HG02852 (cell line): ENCODE results near the gene NNAT.
"Not testable (repeated sequence)": the region's sequence is repeated elsewhere in the genome, so short reads cannot be mapped to it uniquely, and the experiment has no call there.

Experiments used
- ATAC-seq: cut with Tn5 transposase; IDR thresholded peaks from one replicate; pipeline ENCODE4 v1.9.1; 2021; ENCODE audit warnings: mild to moderate bottlenecking, moderate library complexity; ENCODE audit not compliant: unreplicated experiment

NNAT gene, protein sequence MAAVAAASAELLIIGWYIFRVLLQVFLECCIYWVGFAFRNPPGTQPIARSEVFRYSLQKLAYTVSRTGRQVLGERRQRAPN

DNA sequence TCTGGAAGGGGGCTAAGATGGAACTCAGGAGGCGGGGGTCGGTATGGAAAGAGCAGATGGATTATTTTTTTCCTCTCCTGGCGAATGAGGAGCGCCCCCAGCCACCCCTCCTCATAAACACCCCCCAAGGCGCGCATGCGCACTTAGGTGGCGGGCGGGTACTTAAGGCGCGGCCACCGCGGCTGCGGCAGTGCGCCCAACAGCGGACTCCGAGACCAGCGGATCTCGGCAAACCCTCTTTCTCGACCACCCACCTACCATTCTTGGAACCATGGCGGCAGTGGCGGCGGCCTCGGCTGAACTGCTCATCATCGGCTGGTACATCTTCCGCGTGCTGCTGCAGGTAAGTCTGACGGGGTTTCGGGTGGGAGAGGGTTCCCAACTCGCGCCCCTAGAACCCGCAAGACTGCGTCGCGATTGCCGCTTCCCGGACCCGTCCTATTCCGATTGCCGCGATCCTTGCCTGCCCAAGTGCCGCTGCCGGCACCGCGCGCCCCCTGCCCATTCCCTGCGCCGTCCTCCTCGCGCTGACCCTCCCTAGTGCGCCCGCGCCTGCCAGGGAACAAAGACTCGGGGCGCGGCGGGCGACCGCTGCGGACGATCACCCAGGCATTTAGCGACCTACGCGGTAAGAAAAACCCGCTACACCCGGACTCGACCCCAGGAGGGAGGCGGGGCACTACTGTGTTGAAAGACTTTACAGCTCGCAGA, at the start of gene NNAT:
Gene NNAT, plus strand, starts transcription at position 190 of the 711 bp plus-strand sequence. Its CDS starts 82 bp downstream, at position 272.
- no peak for ATAC-seq

DNA sequence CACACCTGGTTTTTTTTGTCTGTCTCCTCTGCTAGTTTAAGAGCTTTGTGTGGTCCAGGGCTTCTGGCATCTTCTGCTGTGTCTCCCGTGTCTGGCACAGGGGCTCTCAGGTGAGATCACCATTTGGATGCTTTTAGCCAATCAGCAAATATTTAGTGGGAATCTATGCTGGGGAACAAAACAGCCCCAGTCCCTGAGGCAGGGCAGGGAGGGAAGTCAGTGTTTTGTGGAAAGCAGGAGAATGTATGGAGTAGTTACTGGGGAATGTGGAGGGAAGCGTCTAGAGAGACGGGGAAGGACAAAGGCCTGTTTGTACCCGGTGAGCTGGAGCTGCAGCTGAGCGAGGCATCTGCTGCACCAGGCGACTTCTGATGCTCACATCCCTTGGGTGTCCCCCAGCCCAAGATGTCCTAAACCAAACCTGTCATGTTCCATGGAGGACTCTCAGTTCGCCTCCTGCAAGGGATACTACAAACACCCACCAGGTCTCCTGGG, 49.3 kb upstream of the NNAT start:
- ATAC-seq: no peak

DNA sequence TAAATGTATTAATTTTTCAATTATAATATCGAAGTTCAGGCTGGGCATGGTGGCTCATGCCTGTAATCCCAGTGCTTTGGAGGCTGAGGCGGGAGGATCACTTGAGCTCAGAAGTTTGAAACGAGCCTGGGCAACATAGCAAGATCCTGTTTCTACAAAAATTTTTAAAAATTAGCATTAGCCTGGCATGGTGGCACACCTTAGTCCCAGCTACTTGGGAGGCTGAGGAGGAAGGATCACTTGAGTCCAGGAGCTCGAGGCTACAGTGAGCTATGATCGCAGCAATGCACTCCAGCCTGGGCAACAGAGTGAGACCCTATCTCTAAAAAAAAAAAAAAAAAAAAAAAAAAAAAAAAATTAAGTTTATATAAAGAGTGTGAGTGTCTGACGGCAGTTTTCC, 48.6 kb upstream of the NNAT start:
- ATAC-seq: not testable (repeated sequence)

DNA sequence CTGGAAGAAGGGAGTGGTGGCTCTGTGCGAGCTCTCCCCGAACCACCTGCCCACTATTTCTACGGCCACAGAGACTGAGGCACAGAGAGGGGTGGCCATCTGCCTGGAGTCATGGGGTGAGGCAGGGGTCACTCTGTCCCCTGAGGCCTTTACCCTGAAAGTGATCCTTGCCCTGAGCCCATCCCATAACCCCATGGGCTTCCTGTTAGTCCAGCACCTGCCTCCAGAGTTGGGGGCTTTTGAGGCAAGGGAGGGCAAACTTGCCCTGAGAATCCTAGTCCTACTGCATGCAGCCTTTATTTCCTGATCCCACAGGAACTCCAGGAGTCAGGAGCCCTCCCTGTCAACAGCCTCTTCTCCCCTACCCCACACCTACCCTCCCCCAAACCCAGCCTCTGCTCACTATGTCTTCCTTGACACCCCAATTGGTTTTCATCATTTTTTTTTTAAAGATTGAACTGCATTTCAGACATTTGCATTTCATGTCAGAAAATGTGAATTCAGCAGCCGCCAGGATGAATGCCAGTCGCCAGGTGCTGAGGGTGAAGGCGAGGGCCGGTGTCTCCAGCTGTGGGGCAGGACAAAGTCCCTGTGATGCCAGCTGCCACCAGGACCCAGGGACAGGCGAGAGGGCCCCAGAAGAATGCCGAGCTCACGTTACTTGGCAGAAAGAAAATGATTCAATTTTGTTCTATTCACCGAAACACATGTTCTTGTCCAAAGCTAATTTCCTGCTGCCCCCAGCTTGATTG, 47.6 kb upstream of the NNAT start:
- ATAC-seq: no peak

DNA sequence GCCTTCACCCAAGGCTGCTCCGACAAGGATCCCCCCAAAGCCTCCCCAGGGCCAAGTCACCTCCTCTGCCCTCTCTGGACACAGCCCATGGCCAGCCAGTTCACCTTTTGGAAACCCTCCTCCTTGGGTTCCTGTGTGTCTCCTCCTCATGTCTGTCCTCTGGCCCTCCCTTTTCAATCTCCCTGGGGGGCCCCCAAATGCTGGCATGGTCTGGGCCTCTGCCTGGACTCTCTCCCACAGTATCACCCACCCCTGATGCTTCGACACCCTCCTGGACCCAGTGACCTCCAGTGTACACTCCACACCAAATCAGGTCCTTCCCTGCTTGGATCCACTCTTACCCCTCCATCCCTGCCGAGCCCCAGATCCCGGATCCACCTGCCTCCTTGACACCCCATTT, 46.7 kb upstream of the NNAT start:
- no peak for ATAC-seq

DNA sequence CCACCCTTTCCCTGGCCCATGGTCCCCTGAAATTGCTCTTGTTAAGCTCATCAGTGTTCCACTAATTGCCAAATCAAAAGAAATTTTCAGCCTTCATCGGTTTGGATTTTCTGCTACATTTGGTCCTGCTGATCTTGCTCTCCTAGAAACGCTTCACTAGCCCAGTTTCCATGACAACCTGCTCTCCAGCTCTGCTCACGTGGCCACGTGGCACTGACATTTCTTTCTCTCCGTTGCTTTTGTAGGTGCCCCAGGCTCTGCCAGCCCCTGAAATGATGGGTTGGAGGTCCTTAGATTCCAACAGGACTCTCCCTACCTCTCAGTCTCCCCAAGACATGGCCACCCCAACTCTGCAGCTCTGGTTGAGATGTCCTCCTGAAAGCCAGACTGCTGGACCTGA, 45.8 kb upstream of the NNAT start:
- ATAC-seq: no peak

DNA sequence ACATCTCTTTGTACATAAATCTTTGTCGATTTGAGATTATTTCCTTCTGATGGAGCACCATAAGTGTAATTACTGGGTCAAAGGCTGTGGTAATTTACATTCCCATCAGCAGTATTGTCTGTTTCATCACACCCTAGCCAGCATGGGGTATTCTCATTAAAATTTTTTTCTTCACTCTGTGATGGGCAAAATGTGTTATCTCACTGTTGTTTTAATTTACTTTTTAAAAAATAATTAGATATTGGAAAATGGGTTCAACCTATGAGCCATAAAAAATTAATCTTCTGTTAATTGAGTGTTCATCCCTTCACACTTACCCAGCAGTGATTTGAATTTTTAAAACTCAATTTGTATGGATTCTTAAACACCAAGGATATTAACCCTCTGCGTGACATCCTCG, 44.0 kb upstream of the NNAT start:
- ATAC-seq: no peak

DNA sequence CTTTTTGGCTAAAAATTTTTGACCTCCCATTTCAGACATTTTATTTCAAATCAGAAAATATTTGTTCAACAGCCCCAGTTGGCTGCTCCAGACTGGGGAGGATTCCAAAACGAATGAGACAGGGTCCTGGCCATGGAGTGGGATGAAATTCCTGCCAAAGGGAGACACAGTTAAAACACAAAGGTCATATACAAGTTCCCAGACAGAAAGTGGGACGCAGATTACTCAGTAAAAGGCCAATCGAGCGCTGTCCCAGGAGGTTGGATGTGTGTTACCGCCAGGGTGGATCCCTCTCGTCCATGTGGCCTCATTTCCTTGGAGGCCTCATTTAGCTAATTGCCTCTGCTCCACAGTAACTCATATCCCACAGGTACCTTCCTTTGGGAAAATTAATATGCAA, 41.8 kb upstream of the NNAT start:
- ATAC-seq: no peak

DNA sequence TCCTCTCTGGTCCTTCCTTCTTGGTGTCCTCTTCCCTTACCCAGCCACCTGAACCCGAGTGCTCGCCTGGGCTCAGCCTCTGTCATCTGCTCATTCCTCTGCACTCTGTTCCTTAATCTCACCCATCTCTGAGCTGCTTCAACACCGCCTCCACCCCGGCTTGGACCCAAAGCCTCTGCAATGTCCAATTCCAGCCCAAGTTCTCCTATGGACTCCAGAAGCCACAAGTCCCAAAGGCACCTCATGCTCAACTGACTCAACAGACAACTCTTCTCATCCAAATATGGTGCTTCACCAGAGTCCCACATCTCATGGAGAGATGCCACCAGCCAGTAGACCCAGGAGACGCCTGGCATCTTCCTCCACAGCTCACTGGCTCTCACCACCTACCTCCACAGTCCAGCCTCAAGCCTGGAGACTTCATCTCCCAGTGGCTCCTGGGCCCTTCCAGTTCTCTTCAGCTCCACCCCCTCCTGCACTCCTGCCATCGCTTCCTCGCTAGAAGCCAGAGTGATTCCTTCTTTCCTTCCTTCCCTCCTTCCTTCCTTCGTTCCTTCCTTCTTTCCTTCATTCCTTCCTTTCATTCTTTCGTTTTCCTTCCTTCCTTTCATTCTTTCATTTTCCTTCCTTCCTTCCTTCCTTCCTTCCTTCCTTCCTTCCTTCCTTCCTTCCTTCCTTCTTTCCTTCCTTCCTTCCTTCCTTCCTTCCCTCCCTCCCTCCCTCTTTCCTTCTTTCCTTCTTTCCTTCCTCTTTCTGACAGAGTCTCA, 40.9 kb upstream of the NNAT start:
- no peak for ATAC-seq

DNA sequence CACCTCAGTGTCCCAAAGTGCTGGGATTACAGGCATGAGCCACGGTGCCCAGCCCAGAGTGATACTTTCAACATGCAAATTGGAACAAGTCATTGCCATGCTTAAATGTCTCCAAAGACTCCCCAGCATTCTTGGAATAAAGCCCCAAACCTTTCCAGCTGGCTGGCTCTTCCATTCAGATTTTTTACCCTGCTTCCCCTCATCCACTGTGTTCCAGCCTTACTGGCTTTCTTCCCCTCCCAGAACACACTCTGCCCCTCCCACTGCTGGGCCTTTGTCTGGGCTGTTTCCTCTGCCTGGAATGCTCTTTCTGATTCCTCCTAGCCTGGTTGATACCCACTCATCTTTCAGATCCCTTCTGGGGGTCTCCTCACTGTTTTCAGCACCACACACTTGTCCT, 40.1 kb upstream of the NNAT start:
- no peak for ATAC-seq

DNA sequence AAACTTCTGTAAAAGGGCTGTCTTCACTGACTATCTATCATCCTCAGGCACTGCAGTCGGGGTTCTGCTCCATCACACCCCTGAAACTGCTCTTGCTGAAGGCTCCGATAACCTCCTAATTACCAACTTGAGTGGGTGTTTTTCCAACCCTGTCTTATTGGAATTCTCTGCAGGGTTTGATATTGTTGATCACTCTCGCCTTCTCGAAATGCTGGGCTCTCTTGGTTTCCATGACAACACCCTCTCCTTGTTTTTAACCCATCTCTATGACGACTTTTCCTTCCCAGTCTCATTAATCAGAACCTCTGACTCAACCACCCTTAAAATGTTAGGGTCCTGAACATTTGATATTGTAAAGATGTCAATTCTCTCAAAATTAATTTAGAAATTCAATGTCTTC, 39.4 kb upstream of the NNAT start:
- no peak for ATAC-seq

DNA sequence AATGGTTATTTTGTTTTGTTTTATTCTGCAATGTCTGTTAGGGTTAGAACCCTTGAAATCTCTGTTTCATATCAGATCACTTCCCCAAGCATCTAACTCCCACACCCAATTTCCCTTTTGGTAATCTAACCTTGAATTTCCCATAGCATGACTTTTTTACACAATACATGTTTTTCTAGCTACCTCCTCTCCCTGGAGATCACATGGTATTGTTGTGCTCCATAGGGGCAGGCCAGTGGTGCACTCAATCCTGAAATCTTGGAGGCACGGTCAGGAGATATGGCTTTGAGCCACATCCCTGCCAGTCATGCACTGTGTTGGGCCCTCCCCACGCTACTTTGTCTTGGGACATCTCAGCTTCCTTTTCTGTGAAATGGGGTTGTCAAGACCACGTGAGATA, 36.7 kb upstream of the NNAT start:
- no peak for ATAC-seq

DNA sequence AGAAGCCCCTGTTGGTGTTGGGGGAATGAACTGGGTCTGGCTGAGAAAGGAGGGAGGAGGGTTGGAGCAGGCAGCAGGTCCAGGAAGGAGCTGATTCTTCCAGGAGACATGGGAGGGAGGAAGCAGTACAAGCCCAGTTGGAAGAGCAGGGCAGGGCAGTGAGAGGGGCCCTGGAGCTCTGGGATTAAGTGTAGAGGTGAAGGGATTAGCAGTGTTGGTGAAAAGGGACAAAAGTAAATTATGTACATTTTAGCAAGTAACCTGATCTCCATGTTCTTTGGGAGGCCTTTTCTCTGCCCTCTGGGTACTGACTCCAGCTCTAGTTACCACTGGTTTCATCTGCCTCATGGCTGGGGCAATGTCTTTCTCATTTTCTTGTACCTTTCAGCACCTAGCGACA, 34.8 kb upstream of the NNAT start:
- ATAC-seq: not testable (repeated sequence)

DNA sequence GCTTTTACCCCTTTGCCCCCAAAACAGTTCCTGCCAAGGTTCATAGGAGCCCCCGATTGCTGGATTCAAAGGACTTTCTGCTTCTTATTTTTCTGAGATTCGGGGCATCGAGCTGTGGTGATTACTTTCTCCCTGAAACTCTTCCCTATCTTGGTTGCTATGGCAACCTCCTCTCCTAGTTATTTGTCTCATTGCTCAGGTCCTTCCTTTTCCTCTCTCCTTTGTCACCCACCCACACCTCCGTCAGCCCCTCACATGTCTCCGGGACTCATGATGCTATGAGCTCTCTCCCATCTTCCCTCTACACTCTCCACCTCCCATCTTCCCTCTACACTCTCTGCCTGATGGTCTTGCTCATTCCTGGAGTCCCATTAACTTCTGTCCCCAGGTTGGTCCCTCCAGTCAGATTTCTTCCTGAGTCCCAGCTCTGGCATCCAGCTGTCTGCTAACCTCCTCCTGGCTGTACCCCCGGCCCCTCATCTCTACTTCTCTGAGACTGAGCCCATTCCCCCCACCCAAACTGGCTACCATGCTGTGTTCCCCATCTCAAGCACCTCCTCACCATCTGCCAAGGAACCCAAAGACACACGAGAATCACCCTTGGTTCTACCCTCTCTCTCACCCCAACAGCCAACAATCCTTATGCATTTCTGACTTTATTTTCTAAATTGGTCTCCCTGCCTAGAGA, 30.2 kb upstream of the NNAT start:
- no peak for ATAC-seq

DNA sequence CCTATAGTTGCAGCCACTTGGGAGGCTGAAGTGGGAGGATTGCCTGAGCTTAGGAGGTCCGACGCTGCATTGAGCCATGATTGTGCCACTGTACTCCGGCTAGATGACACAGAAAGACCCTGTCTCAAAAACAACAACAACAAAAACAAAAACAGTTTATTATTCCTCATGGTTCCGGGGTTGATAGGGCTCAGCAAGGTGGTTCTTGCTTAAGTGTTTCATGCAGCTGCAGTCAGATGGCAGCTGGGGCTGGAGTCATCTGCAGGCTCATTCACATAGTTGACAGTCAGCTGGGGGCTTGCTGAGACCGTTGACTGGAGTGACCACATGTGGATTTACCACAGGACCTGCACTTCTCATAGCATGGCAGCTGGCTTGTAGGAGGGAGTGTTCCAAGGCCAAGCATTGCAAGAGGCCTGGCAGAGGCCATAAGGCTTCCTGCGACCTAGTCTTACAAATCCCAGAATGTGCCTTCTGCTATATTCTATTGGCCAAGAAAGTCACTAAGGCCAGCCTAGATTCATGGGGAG, 28.9 kb upstream of the NNAT start:
- no peak for ATAC-seq

DNA sequence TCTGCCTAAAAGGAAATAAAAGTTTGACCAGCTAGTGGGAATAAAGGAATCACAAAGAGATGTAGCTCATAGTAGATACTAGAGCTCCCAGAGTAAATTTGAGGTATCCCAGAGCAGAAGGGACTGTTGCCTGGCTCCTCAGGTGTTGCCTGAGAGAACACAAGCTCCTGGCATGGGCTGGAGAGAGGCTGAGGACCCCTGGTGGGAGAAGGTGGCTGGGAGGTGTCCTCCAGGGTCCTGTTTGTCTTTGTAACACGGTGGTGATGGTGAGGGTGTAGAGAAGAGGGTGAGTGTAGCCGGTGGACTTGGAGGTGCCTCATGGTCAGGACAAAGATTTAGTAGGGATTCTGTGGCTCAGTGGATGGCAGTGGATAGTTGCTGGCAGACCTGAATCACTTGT, 28.1 kb upstream of the NNAT start:
- ATAC-seq: no peak

DNA sequence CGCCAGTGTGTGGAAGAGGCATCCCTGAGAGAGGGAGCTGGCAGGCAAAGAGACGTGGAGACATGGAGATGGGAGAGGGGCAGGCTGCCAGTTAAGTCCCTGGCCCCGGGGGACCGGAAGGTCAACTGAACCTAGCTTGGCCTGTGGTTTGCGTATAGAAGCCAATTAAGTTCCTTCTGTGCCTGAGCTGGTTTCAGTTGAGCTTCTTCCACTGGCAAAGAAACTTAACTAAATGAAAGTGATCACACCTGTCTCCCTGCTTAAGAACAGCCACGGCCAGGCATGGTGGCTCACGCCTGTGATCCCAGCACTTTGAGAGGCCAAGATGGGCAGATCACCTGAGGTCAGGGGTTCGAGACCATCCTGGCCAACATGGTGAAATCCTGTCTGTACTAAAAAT, 26.7 kb upstream of the NNAT start:
- no peak for ATAC-seq

DNA sequence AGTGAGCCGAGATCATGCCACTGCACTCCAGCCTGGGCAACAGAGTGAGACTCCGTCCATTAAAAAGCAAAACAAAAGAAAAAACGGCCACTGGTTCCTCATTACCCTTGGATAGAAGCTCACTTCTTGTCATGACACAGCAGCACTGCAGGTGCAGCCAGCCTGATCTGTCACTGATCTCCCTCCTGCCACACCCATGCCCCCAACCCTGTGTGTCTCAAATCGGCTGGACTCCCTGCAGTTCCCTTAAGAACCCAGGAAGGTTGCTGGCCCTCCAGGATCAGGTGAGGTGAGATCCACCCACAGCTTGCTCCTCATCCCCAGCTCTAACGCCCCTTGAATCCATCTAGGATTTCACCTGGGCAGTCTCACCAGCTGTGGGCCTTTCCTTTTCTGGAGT, 26.3 kb upstream of the NNAT start:
- ATAC-seq: no peak

DNA sequence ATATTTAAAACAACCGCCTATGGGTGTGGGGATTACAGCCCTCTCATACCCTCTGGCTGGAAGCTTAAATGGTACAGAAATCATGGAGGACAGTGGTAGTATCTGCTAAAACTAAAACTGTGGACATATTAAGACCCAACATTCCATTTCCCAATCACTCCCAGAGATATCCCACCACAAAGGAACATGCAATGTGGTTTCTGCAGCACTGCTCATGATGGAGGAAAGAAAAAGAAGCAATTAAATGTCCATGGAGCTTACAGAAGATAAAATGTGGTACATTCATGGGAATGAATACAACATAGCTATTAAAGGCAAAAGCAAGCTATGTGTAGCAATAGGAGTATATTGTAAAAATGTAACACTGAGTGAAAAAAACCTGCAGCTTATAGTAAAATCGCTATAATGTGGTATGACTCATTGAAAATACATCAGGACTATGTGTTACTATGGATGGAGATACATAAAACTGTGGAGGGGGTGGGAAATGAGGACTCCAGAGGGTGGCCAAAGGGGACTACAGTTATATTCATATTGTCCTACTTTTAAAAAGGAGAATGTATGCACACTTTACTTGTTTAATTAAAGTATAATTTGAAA, 22.9 kb upstream of the NNAT start:
- no peak for ATAC-seq

DNA sequence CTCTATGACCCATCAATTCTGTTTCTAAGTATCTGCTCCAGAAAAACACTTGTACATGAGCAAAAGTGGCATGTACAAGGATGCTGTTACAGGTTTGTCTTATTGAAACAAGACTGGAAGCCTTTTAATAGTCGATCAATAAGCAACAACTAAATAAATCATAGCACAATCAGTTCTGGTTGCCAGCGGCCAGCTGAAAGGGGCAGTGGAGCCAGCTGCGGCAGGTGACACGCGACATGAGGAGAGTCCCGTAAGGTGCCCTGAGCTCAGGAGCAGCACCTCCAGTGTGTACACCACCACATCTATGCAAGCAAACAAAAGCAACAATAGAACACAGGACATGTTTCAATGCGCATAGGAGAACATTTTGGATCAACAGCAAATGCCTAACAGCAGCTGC, 20.7 kb upstream of the NNAT start:
- ATAC-seq: no peak
